ENCODE results near the gene NPTN.

Gene NPTN

GRCh38 chr15:73679180-73679579 lies 46.0 kb upstream of the NPTN start:
- in situ Hi-C loops (cut with HindIII; ENCODE audit: low sequenced_read_pairs), result no loop called here
- no peak for DNase-seq (ENCODE audit: low read depth, low spot score)
- no peak overlapping the region for H3K4me3 ChIP-seq (ENCODE audit: low read depth, low read length)
- TF ChIP-seq CTCF (IDR thresholded peaks at IDR 0.05; ENCODE audit: low read depth, low read length), result no peak

GRCh38 chr15:73678498-73678897 lies 45.3 kb upstream of the NPTN start:
- in situ Hi-C loops (cut with HindIII; ENCODE audit: low sequenced_read_pairs), result no loop called here
- H3K4me3 ChIP-seq (ENCODE audit: low read depth, low read length), result no peak overlapping the region
- no peak for DNase-seq (ENCODE audit: low read depth, low spot score)

GRCh38 chr15:73677733-73678132 lies 44.5 kb upstream of the NPTN start:
- H3K4me3 ChIP-seq (ENCODE audit: low read depth, low read length), result no peak overlapping the region
- no peak for DNase-seq (ENCODE audit: low read depth, low spot score)
- TF ChIP-seq CTCF (IDR thresholded peaks at IDR 0.05; ENCODE audit: low read depth, low read length), result no peak
- in situ Hi-C loops (cut with HindIII; ENCODE audit: low sequenced_read_pairs), result no loop called here

More at GRCh38 chr15:73678498-73678897, 45.3 kb upstream of the NPTN start:
- no peak for TF ChIP-seq CTCF (IDR thresholded peaks at IDR 0.05; ENCODE audit: low read depth, low read length)

- peak; percentile 91 for TF ChIP-seq CTCF (IDR thresholded peaks at IDR 0.05; ENCODE audit: low read depth, low read length)
- no peak overlapping the region for H3K4me3 ChIP-seq (ENCODE audit: low read depth, low read length)
- in situ Hi-C loops (cut with HindIII; ENCODE audit: low sequenced_read_pairs), result no loop called here
- DNase-seq (ENCODE audit: low read depth, low spot score), result peak; percentile 63
Measured at GRCh38 chr15:73677146-73677607, 44.0 kb upstream of the NPTN start.

- in situ Hi-C loops (cut with HindIII; ENCODE audit: low sequenced_read_pairs), result no loop called here
- DNase-seq (ENCODE audit: low read depth, low spot score), result no peak
- H3K4me3 ChIP-seq (ENCODE audit: low read depth, low read length), result no peak overlapping the region
- no peak for TF ChIP-seq CTCF (IDR thresholded peaks at IDR 0.05; ENCODE audit: low read depth, low read length)
Measured at GRCh38 chr15:73674587-73674986, 41.4 kb upstream of the NPTN start.

GRCh38 chr15:73660455-73660854 lies 27.3 kb upstream of the NPTN start:
- no peak overlapping the region for H3K4me3 ChIP-seq (ENCODE audit: low read depth, low read length)
- in situ Hi-C loops (cut with HindIII; ENCODE audit: low sequenced_read_pairs), result no loop called here
- DNase-seq (ENCODE audit: low read depth, low spot score), result no peak
- no peak for TF ChIP-seq CTCF (IDR thresholded peaks at IDR 0.05; ENCODE audit: low read depth, low read length)

- no peak for TF ChIP-seq CTCF (IDR thresholded peaks at IDR 0.05; ENCODE audit: low read depth, low read length)
- H3K4me3 ChIP-seq (ENCODE audit: low read depth, low read length), result no peak overlapping the region
- in situ Hi-C loops (cut with HindIII; ENCODE audit: low sequenced_read_pairs), result no loop called here
- DNase-seq (ENCODE audit: low read depth, low spot score), result no peak
Measured at GRCh38 chr15:73658645-73659044, 25.5 kb upstream of the NPTN start.
